H9 (cell line): ENCODE data around the gene ANKDD1A. TPM values are rescaled to one million over a fixed set of nuclear protein-coding genes. Genes with fewer than 3 reads are reported as not detected.

Experiments
- DNase-seq: peaks from one replicate; pipeline ENCODE4 v3.0.0-alpha.2; 2017
- H2AFZ ChIP-seq: one replicate; pipeline ENCODE4 v1.6.1; 2013; ENCODE audit warnings: mild to moderate bottlenecking, low read length, control low read depth, moderate library complexity
- H2AK5ac ChIP-seq: 2 replicates; pipeline ENCODE4 v1.6.1; 2013; ENCODE audit warnings: low read length, control low read depth, mixed read lengths; ENCODE audit not compliant: insufficient read length
- H2BK120ac ChIP-seq: one replicate; pipeline ENCODE4 v1.6.1; 2013; ENCODE audit warnings: low read depth, mild to moderate bottlenecking, low read length, control low read depth, inconsistent platforms; ENCODE audit not compliant: poor library complexity, severe bottlenecking
- H2BK12ac ChIP-seq: 2 replicates; pipeline ENCODE4 v1.6.1; 2013; ENCODE audit warnings: low read length, control low read depth, mixed read lengths, low read depth; ENCODE audit not compliant: insufficient read length
- H2BK15ac ChIP-seq: 2 replicates; pipeline ENCODE4 v1.6.1; 2013; ENCODE audit warnings: low read depth, low read length, control low read depth
- H2BK20ac ChIP-seq: one replicate; pipeline ENCODE4 v1.6.1; 2013; ENCODE audit warnings: low read depth, mild to moderate bottlenecking, low read length, control low read depth, inconsistent platforms; ENCODE audit not compliant: poor library complexity, severe bottlenecking
- H2BK5ac ChIP-seq: 2 replicates; pipeline ENCODE4 v1.6.1; 2013; ENCODE audit warnings: low read length, control low read depth, mixed read lengths; ENCODE audit not compliant: insufficient read length
- H3K14ac ChIP-seq: 2 replicates; pipeline ENCODE4 v1.6.1; 2013; ENCODE audit warnings: low read length, control low read depth; ENCODE audit not compliant: insufficient read depth
- H3K18ac ChIP-seq: 2 replicates; pipeline ENCODE4 v1.6.1; 2013; ENCODE audit warnings: low read depth, mild to moderate bottlenecking, mixed read lengths, low read length, control low read depth; ENCODE audit not compliant: insufficient read length
- H3K23ac ChIP-seq: 2 replicates; pipeline ENCODE4 v1.6.1; 2013; ENCODE audit warnings: low read length, control low read depth, mixed read lengths, low read depth; ENCODE audit not compliant: insufficient read length
- H3K23me2 ChIP-seq: 2 replicates; pipeline ENCODE4 v1.6.1; 2013; ENCODE audit warnings: low read depth, mild to moderate bottlenecking, mixed read lengths, low read length, control low read depth; ENCODE audit not compliant: insufficient read length, poor library complexity, severe bottlenecking
- H3K27ac ChIP-seq: 2 replicates; pipeline ENCODE4 v1.5.1; 2013; ENCODE audit warnings: low read length, control low read depth, mixed read lengths, low read depth; ENCODE audit not compliant: insufficient read length
- H3K27me3 ChIP-seq: 2 replicates; pipeline ENCODE4 v1.6.1; 2013; ENCODE audit warnings: low read length, control low read depth, inconsistent platforms; ENCODE audit not compliant: insufficient read depth
- H3K4ac ChIP-seq: 2 replicates; pipeline ENCODE4 v1.6.1; 2013; ENCODE audit warnings: low read depth, mild to moderate bottlenecking, control low read depth, inconsistent platforms, low read length, moderate library complexity
- H3K4me1 ChIP-seq: 2 replicates; pipeline ENCODE4 v1.6.1; 2013; ENCODE audit warnings: low read length, control low read depth, inconsistent platforms; ENCODE audit not compliant: insufficient read depth
- H3K4me2 ChIP-seq: 2 replicates; pipeline ENCODE4 v1.6.1; 2013; ENCODE audit warnings: low read length, control low read depth, mixed read lengths; ENCODE audit not compliant: insufficient read length, insufficient read depth
- H3K56ac ChIP-seq: 2 replicates; pipeline ENCODE4 v1.6.1; 2013; ENCODE audit warnings: low read depth, mild to moderate bottlenecking, mixed read lengths, low read length, control low read depth; ENCODE audit not compliant: insufficient read length
- H3K79me1 ChIP-seq: 2 replicates; pipeline ENCODE4 v1.6.1; 2013; ENCODE audit warnings: low read depth, mild to moderate bottlenecking, moderate library complexity, low read length, control low read depth, inconsistent platforms; ENCODE audit not compliant: insufficient read depth, poor library complexity, severe bottlenecking
- H3K79me2 ChIP-seq: 2 replicates; pipeline ENCODE4 v1.6.1; 2013; ENCODE audit warnings: low read length, control low read depth, inconsistent platforms; ENCODE audit not compliant: insufficient read depth
- H3K9ac ChIP-seq: 2 replicates; pipeline ENCODE4 v1.6.1; 2013; ENCODE audit warnings: low read length, control low read depth, mixed read lengths; ENCODE audit not compliant: insufficient read length; ENCODE audit errors: extremely low read depth
- H3K9me3 ChIP-seq: one replicate; pipeline ENCODE4 v1.6.1; 2013; ENCODE audit warnings: low read depth, low read length, inconsistent platforms; ENCODE audit not compliant: control insufficient read depth
- H3T11ph ChIP-seq: one replicate; pipeline ENCODE4 v1.6.1; 2013; ENCODE audit warnings: mild to moderate bottlenecking, low read length, control low read depth, inconsistent platforms
- H4K20me1 ChIP-seq: one replicate; pipeline ENCODE4 v1.6.1; 2013; ENCODE audit not compliant: control insufficient read depth, insufficient read length, insufficient read depth
- H4K5ac ChIP-seq: 2 replicates; pipeline ENCODE4 v1.6.1; 2013; ENCODE audit warnings: low read depth, mild to moderate bottlenecking, mixed read lengths, low read length, control low read depth; ENCODE audit not compliant: insufficient read length
- H4K8ac ChIP-seq: replicated peaks from 2 replicates; pipeline ENCODE4 v1.6.1; 2013; ENCODE audit warnings: low read length, control low read depth, mixed read lengths, low read depth; ENCODE audit not compliant: insufficient read length
- H4K91ac ChIP-seq: 2 replicates; pipeline ENCODE4 v1.6.1; 2013; ENCODE audit warnings: low read depth, mild to moderate bottlenecking, moderate library complexity, mixed read lengths, low read length, control low read depth; ENCODE audit not compliant: insufficient read length
- H3K27ac Mint-ChIP-seq, 3 experiments: 2 replicates in 2 of 3; 3 replicates in 1 of 3; pipeline ENCODE4 v1.8.0; 2020 to 2021; ENCODE audit warnings: mixed read lengths in 3 of 3, mild to moderate bottlenecking in 1 of 3, moderate library complexity in 1 of 3
- H3K27me3 Mint-ChIP-seq: 2 replicates; pipeline ENCODE4 v1.8.0; 2021; ENCODE audit warnings: low read depth, mild to moderate bottlenecking, moderate library complexity, mixed read lengths
- H3K36me3 Mint-ChIP-seq, 3 experiments: 2 replicates in 2 of 3; 3 replicates in 1 of 3; pipeline ENCODE4 v1.8.0; 2020 to 2021; ENCODE audit warnings: low read depth in 3 of 3, mixed read lengths in 3 of 3; ENCODE audit not compliant: insufficient read depth in 1 of 3
- H3K4me1 Mint-ChIP-seq, 2 experiments: 2 replicates each; pipeline ENCODE4 v1.8.0; 2020; ENCODE audit warnings: mixed read lengths in 2 of 2
- H3K4me3 Mint-ChIP-seq, 2 experiments: 2 replicates in 1 of 2; 3 replicates in 1 of 2; pipeline ENCODE4 v1.8.0; 2020 to 2021; ENCODE audit warnings: mild to moderate bottlenecking in 2 of 2, mixed read lengths in 2 of 2, moderate library complexity in 1 of 2
- H3K9me3 Mint-ChIP-seq, 2 experiments: 2 replicates in 1 of 2; 3 replicates in 1 of 2; pipeline ENCODE4 v1.8.0; 2020; ENCODE audit warnings: mild to moderate bottlenecking in 2 of 2, mixed read lengths in 2 of 2, moderate library complexity in 1 of 2
- CTCF ChIP-seq: fragments of 200-600 bp; sonication (generic); conservative IDR thresholded peaks from 3 replicates; pipeline ENCODE4 v1.8.0; 2021; ENCODE audit warnings: antibody characterized with exemption, mild to moderate bottlenecking
- WGBS: extraction: QIAGEN DNeasy Blood & Tissue Kit; methylation state at CpG from one replicate; pipeline ENCODE4 v1.1.7; 2013; ENCODE audit warnings: missing lambda C conversion rate, low lambda C conversion rate, mixed read lengths; ENCODE audit not compliant: insufficient read length; ENCODE audit errors: extremely low coverage; 5-methylcytosine and 5-hydroxymethylcytosine counted together
- total RNA-seq: library from RNA; stranded (reverse); gene quantifications from 2 replicates; pipeline ENCODE4 v1.2.1, GENCODE V29; 2021

Gene ANKDD1A
- total RNA-seq, 1 experiment from 2014 or later: 3.7 TPM

DNA sequence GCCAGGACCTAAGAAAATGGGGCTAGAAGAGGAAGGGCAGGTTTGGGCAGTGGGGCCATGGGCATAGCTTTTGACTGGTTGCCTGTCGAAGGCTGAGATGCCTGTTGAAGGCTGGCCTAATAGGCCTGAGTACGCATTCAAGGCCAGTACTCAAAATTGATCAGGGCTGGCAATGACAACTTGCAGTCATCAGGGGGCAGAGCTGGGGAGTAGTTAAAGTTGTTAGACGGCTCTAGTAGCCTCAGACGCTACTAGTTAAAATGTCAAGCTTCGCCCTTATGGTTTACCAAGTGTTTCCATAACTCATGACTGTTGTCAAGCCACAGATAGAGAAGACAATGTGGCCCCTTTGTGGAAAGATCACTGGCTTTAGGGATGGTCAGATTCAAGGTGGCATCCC lies 49.3 kb downstream of the ANKDD1A start:
- Mint-ChIP-seq H3K27me3 (no peaks in the 10 kb centered on the region), H3K36me3 (peaks cover 23 to 73% (median 65%) of the 10 kb centered on the region in 3 experiments; a peak in 6 of 7 replicates), H3K4me1 (no peaks in the 10 kb centered on the region), H3K27ac (no peak overlapping the region), H3K9me3 (no peaks in the 10 kb centered on the region), H3K4me3 (no peak overlapping the region)
- no peak overlapping the region for H3K56ac ChIP-seq
- H3K14ac ChIP-seq: no peak overlapping the region
- H4K8ac ChIP-seq: no peak overlapping the region
- H2AFZ ChIP-seq: no peak overlapping the region
- H4K20me1 ChIP-seq: no peaks in the 10 kb centered on the region
- H2BK12ac ChIP-seq: no peak overlapping the region
- H2AK5ac ChIP-seq: no peak overlapping the region
- no peak overlapping the region for H2BK20ac ChIP-seq
- no peaks in the 10 kb centered on the region for H3K23me2 ChIP-seq
- H3K27ac ChIP-seq: no peak overlapping the region
- H2BK5ac ChIP-seq: no peak overlapping the region
- no peak overlapping the region for H3T11ph ChIP-seq
- no peaks in the 10 kb centered on the region for H3K79me1 ChIP-seq
- H4K5ac ChIP-seq: no peak overlapping the region
- no peaks in the 10 kb centered on the region for H3K4me1 ChIP-seq
- no peak overlapping the region for H3K18ac ChIP-seq
- no peaks in the 10 kb centered on the region for H3K79me2 ChIP-seq
- no CpG with 5 or more reads among the region's 5 CpGs for WGBS
- no peak overlapping the region for H4K91ac ChIP-seq
- H3K23ac ChIP-seq: no peak overlapping the region
- peak; percentile 56 for TF ChIP-seq CTCF
- no peak overlapping the region for H3K4me2 ChIP-seq
- no peak overlapping the region for H2BK15ac ChIP-seq
- H3K9ac ChIP-seq: no peak overlapping the region
- H3K9me3 ChIP-seq: no peaks in the 10 kb centered on the region
- no peak for DNase-seq
- no peak overlapping the region for H2BK120ac ChIP-seq
- H3K4ac ChIP-seq: no peak overlapping the region
- H3K27me3 ChIP-seq: no peaks in the 10 kb centered on the region
